Spleen (tissue), 7 donors: ENCODE measurements around the gene NUMBL.

Experiments
- POLR2A ChIP-seq, 3 donors: fragments of 450-650 bp; IDR thresholded peaks; one replicate each; pipeline ENCODE4 v1.5.1; 2017; ENCODE audit warnings: antibody characterized with exemption in 3 of 3, mild to moderate bottlenecking in 1 of 3
- TF ChIP-seq, protein P1 (sequence below), 11 experiments: fragments of 200-600 bp in 7 of 11; fragments of 450-650 bp in 4 of 11; sonication (generic) in 4 of 11; IDR thresholded peaks in 8 of 11; conservative IDR thresholded peaks in 3 of 11; 1 replicate in 7 of 11; 2 replicates in 4 of 11; pipeline versions ENCODE4 v1.4.0 to v1.8.0; 2016 to 2021; ENCODE audit warnings: antibody characterized with exemption in 11 of 11, inconsistent platforms in 4 of 11, mild to moderate bottlenecking in 1 of 11
- donor health status: DM: no; HTN: no; CAD: no; lungs with moderate emphysema.
- donor health status: DM: no; HTN: no; CAD: no.
- donor health status: DM: no; HTN: no; CAD: no.

DNA sequence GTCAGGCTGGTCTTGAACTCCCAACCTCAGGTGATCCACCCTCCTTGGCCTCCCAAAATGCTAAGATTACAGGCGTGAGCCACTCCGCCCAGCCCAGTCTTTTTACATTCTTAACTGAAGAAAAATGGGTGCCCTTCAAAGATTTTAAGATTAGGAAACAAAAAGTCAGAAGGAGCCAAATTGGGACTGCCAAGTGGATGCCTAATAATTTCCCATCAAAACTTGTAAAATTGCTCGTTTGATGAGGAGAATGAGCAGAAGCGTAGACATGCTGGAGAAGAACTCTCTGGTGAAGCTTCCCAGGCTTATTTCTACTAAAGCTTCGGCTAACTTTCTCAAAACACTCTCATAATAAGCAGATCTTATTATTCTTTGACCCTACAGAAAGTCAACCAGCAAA is 31.3 kb downstream of the NUMBL start:
- TF ChIP-seq, protein P1, sequence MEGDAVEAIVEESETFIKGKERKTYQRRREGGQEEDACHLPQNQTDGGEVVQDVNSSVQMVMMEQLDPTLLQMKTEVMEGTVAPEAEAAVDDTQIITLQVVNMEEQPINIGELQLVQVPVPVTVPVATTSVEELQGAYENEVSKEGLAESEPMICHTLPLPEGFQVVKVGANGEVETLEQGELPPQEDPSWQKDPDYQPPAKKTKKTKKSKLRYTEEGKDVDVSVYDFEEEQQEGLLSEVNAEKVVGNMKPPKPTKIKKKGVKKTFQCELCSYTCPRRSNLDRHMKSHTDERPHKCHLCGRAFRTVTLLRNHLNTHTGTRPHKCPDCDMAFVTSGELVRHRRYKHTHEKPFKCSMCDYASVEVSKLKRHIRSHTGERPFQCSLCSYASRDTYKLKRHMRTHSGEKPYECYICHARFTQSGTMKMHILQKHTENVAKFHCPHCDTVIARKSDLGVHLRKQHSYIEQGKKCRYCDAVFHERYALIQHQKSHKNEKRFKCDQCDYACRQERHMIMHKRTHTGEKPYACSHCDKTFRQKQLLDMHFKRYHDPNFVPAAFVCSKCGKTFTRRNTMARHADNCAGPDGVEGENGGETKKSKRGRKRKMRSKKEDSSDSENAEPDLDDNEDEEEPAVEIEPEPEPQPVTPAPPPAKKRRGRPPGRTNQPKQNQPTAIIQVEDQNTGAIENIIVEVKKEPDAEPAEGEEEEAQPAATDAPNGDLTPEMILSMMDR (IDR thresholded peaks at IDR 0.05 in 8 of 11, conservative IDR thresholded peaks at IDR 0.05 in 3 of 11) = no peak
- no peak for TF ChIP-seq POLR2A (IDR thresholded peaks at IDR 0.05)
